Hepatocyte (in vitro differentiated cells): ENCODE data around the gene TPST1.

Experiments used
- EZH2 ChIP-seq: fragments of 200-600 bp; sonication (generic); IDR thresholded peaks from 2 replicates; pipeline ENCODE4 v1.6.1; 2016; ENCODE audit warnings: antibody characterized with exemption, mild to moderate bottlenecking, borderline replicate concordance
- EZH2phosphoT487 ChIP-seq: fragments of 200-600 bp; sonication (generic); IDR thresholded peaks from one replicate; pipeline ENCODE4 v1.6.1; 2018; ENCODE audit warnings: antibody characterized with exemption, mild to moderate bottlenecking, low read depth, moderate library complexity; ENCODE audit not compliant: unreplicated experiment, severe bottlenecking
- TF ChIP-seq, protein P1 (sequence below): fragments of 200-600 bp; sonication (generic); IDR thresholded peaks from 2 replicates; pipeline ENCODE4 v1.5.1; 2016; ENCODE audit warnings: antibody characterized with exemption, mild to moderate bottlenecking; ENCODE audit not compliant: poor library complexity

DNA sequence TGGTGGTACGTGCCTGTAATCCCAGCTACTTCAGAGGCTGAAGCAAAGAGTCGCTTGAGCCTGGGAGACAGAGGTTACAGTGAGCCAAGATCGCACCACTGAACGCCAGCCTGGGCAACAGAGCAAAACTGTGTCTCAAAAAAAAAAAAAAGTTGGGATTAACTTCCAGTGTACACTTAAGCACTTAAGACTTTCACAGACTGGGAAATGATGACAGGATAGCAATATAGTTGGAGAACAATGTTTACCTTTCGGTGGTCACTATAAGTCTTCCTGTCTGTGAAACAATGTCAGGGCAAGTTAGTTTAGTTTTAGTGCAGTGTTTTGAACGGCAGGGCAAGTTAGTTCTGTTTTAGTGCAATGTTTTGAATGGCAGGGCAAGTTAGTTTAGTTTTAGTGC lies 130.2 kb downstream of the TPST1 start:
- TF ChIP-seq, protein P1, sequence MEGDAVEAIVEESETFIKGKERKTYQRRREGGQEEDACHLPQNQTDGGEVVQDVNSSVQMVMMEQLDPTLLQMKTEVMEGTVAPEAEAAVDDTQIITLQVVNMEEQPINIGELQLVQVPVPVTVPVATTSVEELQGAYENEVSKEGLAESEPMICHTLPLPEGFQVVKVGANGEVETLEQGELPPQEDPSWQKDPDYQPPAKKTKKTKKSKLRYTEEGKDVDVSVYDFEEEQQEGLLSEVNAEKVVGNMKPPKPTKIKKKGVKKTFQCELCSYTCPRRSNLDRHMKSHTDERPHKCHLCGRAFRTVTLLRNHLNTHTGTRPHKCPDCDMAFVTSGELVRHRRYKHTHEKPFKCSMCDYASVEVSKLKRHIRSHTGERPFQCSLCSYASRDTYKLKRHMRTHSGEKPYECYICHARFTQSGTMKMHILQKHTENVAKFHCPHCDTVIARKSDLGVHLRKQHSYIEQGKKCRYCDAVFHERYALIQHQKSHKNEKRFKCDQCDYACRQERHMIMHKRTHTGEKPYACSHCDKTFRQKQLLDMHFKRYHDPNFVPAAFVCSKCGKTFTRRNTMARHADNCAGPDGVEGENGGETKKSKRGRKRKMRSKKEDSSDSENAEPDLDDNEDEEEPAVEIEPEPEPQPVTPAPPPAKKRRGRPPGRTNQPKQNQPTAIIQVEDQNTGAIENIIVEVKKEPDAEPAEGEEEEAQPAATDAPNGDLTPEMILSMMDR: no peak
- TF ChIP-seq EZH2 (no peak), EZH2phosphoT487 (no peak)
